HG03097 (cell line): ENCODE results near the gene LNPEP.

Experiments
- ATAC-seq: cut with Tn5 transposase; IDR thresholded peaks from one replicate; pipeline ENCODE4 v1.9.1; 2021; ENCODE audit not compliant: unreplicated experiment, low FRiP score

Gene LNPEP

DNA sequence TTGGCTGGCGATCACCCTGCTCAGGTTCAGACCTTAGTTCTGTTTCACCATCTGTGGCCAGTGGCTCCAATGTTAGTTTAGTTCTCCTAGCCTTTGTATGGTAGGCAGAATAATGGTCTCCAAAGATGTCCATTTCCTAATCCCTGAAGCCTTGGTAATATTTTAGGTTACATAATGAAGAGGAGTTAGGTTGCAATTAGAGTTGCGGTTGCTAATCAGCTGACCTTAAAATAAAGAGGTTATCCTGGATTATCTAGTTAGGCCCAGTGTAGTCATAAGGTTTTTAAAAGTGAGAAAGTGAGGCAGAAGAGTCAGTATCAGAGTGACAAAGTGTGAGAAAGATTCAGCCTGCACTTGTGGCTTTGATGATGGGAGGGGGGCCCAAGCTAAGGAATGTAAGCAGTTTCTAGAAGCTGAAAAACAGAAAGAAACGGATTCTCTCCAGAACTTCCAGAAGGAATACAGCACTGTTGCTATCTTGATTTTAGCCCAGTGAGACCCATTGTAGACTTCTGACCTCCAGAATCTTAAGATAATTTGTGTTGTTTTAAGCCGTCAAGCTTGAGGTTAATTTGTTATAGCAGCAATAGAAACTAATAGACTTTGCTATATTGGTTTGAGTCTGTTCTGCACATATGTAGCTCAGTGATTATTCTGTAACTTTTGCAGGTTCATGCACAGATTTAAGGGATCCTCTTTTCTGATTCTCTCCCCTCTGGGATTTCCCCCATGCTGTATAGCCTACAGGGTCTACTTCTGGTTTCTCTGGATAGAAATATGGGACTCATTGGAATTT, 21.6 kb downstream of the LNPEP start:
- ATAC-seq: peak; percentile 39

DNA sequence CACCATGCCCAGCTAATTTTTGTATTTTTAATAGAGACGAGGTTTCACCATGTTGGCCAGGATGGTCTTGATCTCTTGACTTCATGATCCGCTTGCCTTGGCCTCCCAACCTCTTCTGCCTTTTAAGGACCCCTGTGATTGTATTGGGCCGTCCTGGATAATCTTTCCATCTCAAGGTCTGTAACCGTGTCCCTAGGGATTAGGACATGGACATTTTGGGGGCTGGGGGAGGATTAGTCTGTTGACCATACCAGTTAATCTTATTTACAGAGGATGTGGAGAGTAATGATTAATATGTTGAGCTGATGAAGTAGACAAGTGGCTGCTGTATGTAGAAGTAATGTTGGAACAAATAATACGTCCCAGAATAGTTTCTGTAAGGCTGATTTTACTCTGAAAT, 23.1 kb downstream of the LNPEP start:
- no peak for ATAC-seq

- peak; percentile 45 for ATAC-seq
Measured at GRCh38 chr5:96961053-96961452, 25.2 kb downstream of the LNPEP start.

DNA sequence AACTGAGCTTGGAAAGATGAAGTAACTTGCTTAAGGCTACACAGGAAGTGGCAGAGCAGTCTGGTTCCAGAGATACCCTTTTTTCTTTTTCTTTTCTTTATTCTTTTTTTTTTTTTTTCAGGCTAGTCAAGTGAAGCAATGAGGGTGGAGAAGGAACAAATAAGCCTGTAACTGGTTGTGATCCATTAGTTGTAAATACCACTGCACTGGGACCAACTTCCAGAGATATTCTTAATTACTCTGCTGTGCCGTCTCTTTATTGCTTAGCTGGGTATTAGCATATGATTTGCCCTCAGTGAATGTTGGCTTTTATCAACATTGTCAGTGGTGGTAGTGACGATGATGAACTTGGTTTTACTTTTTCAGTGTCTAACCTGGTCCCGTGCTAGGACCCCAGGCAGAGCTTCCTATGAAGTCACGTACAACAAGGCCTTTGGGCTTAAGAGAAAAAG, 26.7 kb downstream of the LNPEP start:
- no peak for ATAC-seq

- peak; percentile 47 for ATAC-seq
Measured at GRCh38 chr5:96963267-96963666, 27.4 kb downstream of the LNPEP start.

DNA sequence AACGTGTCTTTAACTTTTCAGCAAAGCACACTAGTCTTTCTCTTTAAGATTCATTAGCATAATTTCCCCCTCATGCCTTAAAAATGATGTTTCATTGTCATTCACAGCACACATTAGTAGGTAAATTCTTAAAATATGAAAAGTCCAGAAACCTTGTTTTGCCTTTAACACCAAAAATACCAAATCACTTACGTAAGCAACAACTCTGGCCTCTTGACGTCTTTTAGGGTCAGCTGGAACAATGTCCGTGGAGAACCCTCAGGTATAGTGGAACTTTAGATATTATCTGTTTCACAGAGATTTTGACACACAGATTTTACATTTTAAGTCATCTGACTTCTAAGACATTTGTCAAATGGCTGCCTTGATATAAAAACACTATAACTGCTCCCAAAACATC, 30.9 kb downstream of the LNPEP start:
- no peak for ATAC-seq

DNA sequence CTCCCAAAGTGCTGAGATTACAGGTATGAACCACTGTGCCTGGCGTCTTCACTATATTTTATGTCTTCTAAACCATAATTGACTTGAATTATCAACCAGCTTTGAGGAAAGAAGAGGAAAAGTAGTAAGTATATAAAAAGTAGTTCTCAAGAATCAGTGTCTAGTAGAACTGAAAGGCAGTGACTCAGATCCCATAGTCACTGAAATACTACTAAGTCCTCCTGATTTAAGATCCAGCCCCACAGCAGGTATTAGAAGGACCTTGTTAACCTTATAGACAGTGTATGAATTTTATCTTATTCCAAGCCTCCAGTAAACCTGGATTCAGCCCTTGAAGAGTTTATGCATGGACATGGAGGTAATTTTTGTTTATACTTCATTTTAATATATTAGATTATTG, 31.5 kb downstream of the LNPEP start:
- ATAC-seq: no peak

- no peak for ATAC-seq
Measured at GRCh38 chr5:96968074-96968473, 32.2 kb downstream of the LNPEP start.

- no peak for ATAC-seq
Measured at GRCh38 chr5:96968614-96969013, 32.7 kb downstream of the LNPEP start.

DNA sequence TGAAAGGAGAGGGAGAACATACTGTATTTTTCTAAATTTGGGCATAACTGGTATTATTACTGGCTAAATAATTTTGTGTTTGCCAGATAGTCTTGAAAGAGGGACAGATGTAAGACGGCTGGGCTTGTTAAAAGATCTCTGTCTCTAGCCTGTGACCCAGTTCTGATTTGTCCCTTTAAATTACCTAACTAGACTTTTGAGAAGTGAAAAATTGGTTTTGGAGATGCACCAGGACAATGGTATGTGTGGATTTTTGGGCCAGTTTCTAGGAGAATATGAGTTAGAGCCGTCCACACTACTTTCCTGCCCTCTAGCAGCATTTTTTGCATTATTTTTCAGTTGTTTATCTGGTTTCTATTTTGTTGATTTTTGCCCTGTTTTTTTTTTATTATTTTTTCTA, 33.5 kb downstream of the LNPEP start:
- no peak for ATAC-seq

DNA sequence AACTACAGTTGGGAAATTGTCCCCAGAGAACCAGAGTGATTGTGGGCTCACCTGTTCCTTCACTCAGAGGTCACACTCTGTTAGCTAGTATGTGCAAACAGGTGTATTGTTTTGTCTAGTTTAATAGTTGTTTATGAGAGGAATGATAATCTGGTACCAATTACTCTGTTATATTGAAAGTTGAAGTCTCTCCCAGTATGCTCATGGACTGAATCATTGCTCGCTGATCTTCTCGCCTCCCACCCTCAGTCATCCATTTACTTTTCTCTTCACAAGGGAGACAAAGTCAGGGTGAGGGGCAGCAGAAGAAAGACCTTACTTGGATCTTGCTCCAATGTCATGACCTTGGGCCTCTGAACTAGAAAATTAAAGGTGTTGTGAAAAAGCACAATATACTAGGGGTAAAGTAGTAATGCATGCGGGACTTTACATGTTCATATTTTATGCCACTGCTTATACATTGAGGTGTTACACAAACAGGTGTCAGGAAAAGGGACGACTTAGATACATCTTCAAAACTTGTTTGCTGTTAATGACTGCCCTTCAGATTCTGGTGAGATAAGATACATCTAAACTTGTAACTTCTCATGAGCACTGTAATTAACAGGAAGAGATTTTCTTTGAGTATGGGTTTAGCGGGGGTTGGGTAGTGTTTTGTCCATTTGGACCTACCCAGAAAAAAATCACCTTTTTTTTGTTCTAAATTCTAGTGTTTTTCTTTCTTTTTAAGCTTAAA, 36.9 kb downstream of the LNPEP start:
- no peak for ATAC-seq

DNA sequence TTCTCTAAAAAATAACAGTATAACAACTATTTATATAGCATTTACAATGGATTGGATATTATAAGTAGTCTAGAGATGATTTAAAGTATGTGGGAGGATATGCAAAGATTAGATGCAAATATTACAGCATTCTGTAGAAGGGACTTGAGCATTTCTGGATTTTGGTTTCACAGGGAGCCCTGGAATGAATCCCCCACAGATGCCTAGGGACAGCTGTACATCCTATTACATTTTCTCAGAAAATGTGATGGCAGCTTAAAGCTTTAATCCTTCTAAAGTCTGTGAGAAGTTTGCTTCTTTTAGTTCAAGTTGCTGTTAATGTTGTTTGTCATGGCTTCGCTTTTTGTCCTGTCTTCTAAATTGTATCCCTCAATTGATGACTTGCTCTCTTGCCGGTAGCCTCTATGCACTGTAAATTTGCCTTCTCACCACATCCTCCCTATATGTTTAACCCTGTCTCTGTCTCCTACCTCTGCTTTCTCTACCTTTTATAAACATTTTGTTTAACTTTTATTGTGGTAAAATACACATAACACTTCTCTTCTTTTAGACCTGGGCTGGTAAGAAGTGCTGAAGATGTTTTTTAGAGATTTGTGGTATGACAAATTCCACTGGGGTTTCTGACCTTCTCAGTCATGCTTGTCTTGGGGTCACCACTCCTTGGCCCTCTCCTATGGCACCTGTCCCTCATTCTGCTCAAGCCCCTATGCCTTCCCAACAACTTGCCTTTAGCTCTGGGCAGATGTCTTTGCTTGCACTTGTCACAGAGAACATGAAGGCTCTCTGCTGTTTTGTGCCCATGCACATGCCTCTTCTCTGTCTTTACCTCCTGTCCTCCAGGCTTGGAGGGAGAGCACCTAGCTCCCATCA, 37.9 kb downstream of the LNPEP start:
- no peak for ATAC-seq

GRCh38 chr5:96975656-96976055, 39.8 kb downstream of the LNPEP start:
- ATAC-seq: no peak

DNA sequence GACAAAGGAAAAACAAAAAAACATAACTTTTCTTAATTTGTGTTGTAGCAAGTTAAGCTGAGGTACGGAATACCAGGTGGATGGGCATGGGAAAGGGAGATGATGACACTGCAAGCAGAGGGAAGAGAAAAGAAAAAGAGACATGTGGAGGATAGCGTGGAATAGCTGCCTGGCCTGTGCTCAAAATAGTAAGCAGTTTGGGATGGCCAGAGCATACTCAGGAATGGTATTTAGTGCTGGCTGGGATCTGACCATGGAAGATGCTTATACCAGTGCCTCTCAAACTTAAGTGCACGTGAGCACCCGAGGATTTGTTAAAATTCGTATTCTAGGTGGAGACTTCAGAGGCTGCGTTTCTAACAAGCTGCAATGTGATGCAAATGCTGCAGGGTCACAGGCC, 41.3 kb downstream of the LNPEP start:
- ATAC-seq: no peak

DNA sequence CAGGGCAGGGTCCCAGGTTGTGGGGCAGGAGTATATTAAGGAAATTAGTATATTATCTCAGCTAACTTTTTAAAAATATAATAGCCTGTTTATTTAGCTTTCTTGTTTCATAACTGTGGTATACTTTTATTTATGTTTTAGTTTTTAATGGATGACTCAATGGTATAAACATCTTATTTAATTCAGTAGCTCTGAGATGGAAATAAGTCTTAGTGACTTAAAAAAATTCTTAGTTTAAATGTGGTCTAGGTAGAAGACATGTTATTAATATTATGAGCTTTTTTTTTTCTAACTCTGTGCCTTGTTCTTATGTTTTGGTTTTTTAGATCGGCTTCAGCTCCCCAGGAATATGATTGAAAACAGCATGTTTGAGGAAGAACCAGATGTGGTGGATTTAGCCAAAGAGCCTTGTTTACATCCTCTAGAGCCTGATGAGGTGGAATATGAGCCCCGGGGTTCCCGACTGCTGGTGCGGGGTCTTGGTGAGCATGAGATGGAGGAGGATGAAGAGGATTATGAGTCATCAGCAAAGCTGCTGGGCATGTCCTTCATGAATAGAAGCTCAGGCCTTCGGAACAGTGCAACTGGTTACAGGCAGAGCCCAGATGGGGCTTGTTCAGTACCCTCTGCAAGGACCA, 43.1 kb downstream of the LNPEP start:
- ATAC-seq: no peak

GRCh38 chr5:96984506-96985192, 48.8 kb downstream of the LNPEP start:
- no peak for ATAC-seq

DNA sequence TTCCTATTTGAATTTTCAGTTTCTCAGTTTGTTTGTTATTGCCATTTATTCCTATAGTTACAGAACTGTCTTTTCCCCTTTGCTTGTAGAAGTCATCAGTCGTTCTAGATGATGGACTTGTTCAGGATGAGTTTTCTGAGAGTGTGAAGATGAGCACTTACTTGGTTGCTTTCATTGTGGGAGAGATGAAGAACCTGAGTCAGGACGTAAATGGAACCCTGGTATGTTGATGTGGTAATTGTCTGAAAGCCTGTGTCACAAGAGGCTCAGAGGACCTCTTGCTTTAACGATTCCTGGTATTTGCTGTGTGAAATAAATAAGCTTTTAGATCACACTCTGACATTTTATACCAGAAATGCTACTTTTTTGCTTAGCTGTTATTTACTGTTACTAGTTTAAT, 50.6 kb downstream of the LNPEP start:
- ATAC-seq: no peak

- ATAC-seq: no peak
Measured at GRCh38 chr5:96990102-96990501, 54.2 kb downstream of the LNPEP start.

DNA sequence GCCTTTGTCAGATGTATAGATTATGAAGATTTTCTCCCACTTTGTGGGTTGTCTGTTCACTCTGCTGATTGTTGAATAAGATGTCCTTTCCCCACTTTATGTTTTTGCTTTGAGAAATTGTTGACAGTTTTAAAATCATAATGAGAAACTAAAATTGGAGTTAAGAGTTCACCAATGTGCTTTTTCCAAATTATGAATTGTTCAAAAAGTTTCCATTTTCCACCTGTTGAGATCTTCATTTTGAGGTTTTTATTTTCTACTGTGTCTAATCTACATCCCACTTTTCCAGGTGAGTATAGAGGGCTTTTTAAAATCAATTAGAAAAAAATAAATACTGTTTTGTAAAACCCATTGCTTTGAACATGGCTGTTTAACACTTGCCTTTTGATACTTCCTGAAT, 55.8 kb downstream of the LNPEP start:
- ATAC-seq: no peak

GRCh38 chr5:96993760-96994159, 57.9 kb downstream of the LNPEP start:
- no peak for ATAC-seq
